SK-N-SH treated with all-trans-retinoic acid at 6 μM for 48 hours (cell line): Measurements from ENCODE around the gene STRA6.

Source experiments
- ESRRG ChIP-seq: fragments of 250-450 bp; sonication (Bioruptor Pico); IDR thresholded peaks from 2 replicates; pipeline ENCODE4 v1.6.1; 2021; ENCODE audit warnings: mild to moderate bottlenecking
- PATZ1 ChIP-seq: fragments of 250-450 bp; sonication (Bioruptor Pico); IDR thresholded peaks from 2 replicates; pipeline ENCODE4 v1.8.0; 2020; ENCODE audit warnings: mild to moderate bottlenecking, moderate library complexity, borderline replicate concordance
- POU6F1 ChIP-seq: fragments of 250-450 bp; sonication (Bioruptor Pico); IDR thresholded peaks from 2 replicates; pipeline ENCODE4 v1.8.0; 2021; ENCODE audit warnings: low read depth, mild to moderate bottlenecking, moderate library complexity, borderline replicate concordance
- RARB ChIP-seq: fragments of 250-450 bp; sonication (Bioruptor Pico); IDR thresholded peaks from 2 replicates; pipeline ENCODE4 v1.8.0; 2021; ENCODE audit warnings: mild to moderate bottlenecking, moderate library complexity
- TCF4 ChIP-seq: fragments of 250-450 bp; sonication (Bioruptor Pico); IDR thresholded peaks from 2 replicates; pipeline ENCODE4 v1.8.0; 2021; ENCODE audit warnings: mild to moderate bottlenecking, moderate library complexity, borderline replicate concordance
- TOX ChIP-seq: fragments of 250-450 bp; sonication (Bioruptor Pico); IDR thresholded peaks from 2 replicates; pipeline ENCODE4 v1.8.0; 2021; ENCODE audit warnings: mild to moderate bottlenecking, moderate library complexity, borderline replicate concordance
- ZFP30 ChIP-seq: fragments of 450-650 bp; formaldehyde crosslinking; IDR thresholded peaks from 2 replicates; pipeline ENCODE4 v1.5.0; 2022; ENCODE audit warnings: mild to moderate bottlenecking, moderate library complexity
- ZNF70 ChIP-seq: fragments of 450-650 bp; formaldehyde crosslinking; IDR thresholded peaks from 2 replicates; pipeline ENCODE4 v1.5.0; 2020; ENCODE audit warnings: mild to moderate bottlenecking, moderate library complexity
- ZNF8 ChIP-seq: fragments of 450-650 bp; formaldehyde crosslinking; IDR thresholded peaks from 2 replicates; pipeline ENCODE4 v1.5.0; 2020; ENCODE audit warnings: mild to moderate bottlenecking, moderate library complexity

GRCh38 chr15:74229686-74230085, 27.1 kb upstream of the STRA6 start:
- no peak for TF ChIP-seq POU6F1 (CRISPR knock-in tag)
- TF ChIP-seq PATZ1 (CRISPR knock-in tag): no peak
- no peak for TF ChIP-seq ZFP30 (CRISPR knock-in tag)
- no peak for TF ChIP-seq ZNF70 (CRISPR knock-in tag)
- no peak for TF ChIP-seq TOX
- no peak for TF ChIP-seq ESRRG (CRISPR knock-in tag)
- TF ChIP-seq ZNF8 (CRISPR knock-in tag): no peak
- TF ChIP-seq TCF4 (CRISPR knock-in tag): no peak
- no peak for TF ChIP-seq RARB (CRISPR knock-in tag)
